Hematopoietic multipotent progenitor cell treated with erythropoietin and hydrocortisone succinate and interleukin-3 and kit ligand, for 15 days (in vitro differentiated cells): ENCODE measurements around the gene DES.
A peak's percentile ranks its signal among the peaks of the same experiment; 100 is the strongest.
"Not testable (repeated sequence)": the region's sequence is repeated elsewhere in the genome, so short reads cannot be mapped to it uniquely, and the experiment has no call there.

Source experiments
- DNase-seq: peaks from one replicate; pipeline ENCODE4 v3.0.0-alpha.2; 2015; ENCODE audit warnings: low spot score

The DES gene

DNA sequence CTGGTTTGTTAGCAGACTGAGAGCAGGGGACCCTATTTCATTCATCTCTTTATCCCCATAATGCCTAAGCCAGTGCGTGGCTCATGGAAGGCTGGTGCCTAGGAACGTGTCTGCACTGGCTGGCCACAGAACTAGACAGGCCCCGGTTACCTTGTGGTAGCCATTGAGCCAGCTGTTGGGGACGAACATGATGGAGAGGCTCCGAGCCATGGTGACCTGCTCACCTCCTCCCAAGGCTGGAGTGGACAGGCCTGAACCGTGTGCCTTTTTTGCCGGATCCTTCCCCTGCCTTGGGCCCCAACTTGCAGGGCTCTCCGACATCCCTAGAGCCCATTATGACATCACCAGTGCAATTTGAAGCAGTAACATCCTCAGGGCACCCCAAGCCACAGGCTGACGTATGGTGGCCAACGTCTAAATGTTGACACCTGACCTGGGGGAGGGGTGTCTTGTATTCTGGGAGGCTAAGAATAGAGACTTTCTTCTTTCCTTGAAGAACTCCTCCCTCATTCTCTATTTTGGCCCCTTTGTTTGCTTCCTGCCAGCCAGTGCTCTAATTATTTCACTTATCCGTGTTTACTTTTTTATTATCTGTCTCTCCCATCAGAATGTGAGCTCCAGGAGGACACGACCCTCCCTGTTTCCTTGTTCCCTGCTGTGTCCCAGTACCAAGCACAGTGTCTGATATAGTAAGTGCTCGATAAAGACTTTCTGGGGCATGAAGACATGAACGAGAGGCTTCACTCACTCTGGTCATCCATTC is 18.3 kb upstream of the DES start:
- no peak for DNase-seq

DNA sequence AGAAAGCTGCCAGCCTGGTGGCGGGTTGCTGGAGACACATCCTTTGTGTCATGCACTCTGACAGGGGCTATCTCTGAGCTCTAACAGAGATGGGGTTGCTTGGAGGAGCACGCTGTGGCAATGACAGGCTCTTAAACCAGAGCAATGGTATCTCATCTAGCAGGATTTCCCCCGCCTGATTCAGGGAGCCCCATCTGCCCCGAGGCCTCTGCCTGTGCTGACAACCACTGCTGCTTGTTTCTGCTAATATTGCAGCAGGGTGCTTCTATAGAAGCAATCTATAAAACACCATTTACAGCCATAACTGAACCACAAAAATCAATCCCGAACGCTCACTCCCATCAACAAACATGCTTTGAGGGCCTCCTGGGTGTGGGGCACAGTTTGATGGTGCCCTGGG is 17.6 kb upstream of the DES start:
- DNase-seq: no peak

- no peak for DNase-seq
These were observed 16.6 kb upstream of the DES start for GRCh38 chr2:219401606-219402005.

DNA sequence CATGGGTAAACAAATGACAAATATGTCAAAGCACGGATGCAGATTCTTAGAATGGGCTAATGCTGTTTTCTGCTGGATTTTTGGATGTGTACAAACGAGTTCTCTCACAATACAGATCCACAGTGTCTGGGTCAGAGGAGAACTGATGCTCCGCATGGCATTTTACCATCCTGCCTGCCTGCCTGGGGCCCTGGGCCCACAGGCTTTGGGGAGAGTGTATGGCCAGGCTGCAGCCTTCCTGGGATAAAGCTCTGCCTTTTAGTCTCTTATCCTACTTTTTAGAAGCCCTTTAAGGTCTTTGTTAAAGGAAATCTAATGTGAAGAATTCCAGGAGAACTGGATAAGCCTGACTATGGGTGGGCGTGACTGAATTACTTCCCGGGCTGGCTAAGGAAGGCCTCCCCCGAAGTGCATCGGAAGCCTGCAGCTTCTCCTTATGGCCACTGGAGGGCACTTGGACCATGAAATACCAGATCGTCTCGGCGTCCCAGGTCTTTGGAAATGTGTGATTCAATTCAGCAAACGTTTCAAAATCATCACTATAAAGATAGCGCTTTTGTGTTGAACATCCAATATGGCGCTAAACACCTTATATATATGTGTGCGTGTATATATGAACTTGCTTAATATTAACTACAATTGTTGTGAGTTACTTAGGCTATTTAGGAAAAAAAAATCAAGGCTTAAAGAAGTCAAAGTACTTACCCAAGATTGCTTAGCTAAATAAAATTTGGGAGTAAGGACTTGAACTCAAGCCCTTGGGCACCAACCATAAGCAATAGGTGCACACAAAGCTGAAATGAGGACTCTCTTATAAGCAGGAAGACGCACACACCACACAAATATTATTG is 15.3 kb upstream of the DES start:
- peak; percentile 60 for DNase-seq

GRCh38 chr2:219403861-219404260 is 14.3 kb upstream of the DES start:
- DNase-seq: no peak

DNA sequence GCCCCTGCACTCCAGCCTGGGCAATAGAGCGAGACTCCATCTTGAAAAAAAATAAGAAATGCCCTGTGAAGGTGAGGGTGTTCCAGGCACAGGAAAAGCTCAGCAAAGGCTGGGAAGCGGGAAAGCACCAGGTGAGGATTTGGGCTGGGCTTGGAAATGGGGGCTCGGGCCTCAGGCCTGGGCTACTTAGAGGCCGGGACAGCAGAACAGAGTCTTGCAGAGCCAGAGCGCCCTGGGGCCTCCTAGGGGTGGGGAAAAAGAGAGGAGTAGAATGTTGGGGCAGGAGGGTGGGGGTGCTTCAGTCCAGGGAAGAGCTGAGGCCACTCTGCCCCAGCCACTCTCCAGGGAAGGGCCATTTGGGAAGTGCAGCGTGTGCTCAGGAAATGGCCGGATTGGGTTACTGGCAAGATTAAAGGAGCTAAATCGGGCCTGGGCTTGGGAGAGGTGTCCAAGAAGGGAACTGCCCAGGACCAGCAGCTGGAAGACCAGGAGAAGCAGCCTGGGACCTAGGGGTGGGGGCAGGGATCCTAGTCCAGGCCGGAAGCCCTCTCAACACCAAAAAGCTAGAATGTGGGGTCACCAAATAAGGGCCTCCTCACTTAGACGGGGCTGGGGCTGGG is 13.8 kb upstream of the DES start:
- no peak for DNase-seq

- DNase-seq: no peak
These were observed 13.2 kb upstream of the DES start for GRCh38 chr2:219404954-219405353.

- DNase-seq: no peak
These were observed 12.7 kb upstream of the DES start for GRCh38 chr2:219405451-219405850.

DNA sequence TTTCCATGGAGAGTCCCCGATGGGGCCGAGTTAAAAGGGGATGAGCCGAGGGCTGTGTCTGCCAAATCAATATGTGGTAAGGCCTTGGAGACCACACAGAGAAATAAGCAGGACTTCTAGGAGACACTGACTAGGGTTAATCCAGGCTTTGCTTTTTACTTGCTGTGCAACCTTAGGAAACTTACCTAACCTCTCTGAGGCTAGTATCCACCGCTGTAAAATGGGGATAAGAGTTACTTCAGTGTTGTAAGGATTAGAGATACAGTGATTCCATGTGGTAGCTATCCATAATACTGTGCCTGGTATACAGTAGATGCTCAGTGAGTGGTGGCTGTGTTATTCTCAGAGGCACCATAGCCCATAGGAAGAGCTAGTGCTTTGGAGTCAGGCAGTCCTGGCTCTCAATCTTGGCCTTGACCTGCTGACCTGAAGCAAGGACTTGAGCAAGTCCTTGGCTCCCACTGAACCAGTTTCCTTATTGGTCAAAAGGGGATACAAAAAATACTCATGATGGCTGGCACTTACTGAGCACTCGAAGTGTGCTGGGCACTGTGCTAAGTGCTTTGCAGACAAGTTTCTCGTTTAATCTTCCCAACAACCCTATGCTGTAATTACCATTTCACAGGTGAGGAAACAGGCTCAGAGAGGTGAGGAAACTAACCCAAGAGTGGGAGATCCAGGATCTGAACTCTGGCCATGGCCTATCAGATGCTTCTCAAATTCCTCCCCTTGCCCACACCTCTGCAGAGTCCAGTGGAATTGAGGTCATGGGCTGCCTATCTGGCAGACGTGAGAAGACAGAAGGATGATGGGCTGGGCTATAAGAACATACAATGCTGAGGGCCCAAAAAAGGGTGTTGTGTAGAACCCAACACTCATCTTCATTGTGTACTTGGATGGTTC is 12.0 kb upstream of the DES start:
- no peak for DNase-seq

DNA sequence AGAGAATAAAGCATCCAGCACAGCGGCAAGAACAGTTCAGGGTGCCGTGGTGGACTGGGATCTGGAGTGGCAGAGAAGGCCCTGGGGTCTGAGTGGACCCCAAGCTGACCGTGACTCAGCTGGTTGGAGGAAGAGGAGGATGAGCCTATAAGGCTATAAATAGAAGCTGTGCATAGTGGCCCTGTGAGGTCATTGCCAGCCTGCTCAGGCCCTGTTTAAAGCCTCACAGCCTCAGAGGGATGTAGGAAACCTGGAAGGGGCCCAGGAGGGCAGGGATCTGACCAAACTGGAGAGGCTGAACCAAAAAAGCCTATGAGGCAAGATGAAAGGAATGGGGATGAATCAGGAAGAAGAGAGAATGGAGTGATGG is 11.3 kb upstream of the DES start:
- no peak for DNase-seq

DNA sequence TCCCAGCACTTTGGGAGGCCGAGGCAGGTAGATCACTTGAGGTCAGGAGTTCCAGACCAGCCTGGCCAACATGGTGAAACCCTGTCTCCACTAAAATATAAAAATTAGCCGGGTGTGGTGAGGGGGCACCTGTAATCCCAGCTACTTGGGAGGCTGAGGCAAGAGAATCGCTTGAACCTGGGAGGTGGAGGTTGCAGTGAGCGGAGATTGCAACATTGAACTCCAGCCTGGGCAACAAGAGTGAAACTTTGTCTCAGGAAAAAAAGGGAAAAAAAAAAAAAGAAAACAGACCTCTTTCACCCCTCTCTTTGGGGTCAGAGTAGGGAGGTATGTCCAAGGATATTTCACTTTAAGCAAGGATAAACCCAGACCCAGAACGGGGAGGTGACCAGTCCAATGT is 10.8 kb upstream of the DES start:
- DNase-seq: not testable (repeated sequence)

DNA sequence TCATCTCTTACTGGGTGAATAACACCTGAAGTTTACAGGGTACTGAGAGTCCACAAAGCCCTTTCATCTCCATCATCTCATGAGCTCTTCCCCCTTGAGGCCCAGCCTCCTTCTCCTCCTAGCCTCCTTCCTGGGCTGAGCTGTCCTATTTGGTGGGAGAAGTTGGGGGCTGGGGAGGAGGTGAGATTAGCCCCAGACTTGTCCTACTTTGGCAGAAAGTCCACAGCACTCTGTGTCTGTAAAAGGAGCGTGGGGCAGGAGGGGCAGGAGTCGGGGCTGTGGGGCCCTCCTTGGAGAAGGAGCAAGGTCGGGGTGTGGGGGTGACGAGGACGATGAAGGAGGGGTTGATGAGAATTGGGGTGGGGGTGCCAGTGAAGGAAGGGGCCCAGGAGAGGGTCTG is 10.0 kb upstream of the DES start:
- DNase-seq: no peak

GRCh38 chr2:219408631-219409030 is 9.5 kb upstream of the DES start:
- no peak for DNase-seq

DNA sequence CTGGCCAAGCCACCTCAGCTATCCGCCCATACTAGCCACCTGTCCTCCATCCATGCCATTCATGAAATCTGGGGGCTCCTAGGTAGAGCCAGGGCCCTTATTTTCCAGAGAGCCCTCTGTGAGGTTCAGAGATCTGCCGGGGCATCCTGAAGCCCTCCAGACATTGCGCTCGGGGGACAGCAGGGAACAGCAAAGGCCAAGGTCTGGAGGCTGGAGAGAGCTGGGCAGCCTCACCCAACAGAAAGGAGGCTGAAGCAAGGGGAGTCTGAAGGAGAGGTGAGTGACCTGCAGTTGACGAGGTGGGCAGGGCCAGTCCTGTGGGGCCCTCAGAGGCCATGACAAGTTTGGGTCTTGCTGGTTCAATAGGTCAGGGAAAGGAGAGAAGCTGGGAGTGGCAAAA is 8.6 kb upstream of the DES start:
- DNase-seq: no peak

GRCh38 chr2:219410390-219410789 is 7.8 kb upstream of the DES start:
- no peak for DNase-seq

DNA sequence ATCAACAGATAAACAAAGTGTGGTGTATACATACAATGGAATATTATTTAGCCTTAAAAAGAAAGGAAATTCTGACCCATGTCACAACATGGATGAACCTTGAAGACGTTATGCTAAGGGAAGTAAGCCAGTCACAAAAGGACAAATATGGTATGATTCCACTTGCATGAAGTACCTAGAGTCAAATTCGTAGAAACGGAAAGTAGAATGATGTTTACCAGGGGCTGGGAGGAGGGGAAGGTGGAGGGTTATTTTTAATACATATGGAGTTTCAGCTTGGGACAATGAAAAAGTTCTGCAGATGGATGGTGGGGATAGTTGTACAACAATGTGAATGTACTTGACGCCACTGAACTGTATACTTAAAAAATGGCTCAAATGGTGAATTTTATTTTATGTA is 3.3 kb upstream of the DES start:
- no peak for DNase-seq

DNA sequence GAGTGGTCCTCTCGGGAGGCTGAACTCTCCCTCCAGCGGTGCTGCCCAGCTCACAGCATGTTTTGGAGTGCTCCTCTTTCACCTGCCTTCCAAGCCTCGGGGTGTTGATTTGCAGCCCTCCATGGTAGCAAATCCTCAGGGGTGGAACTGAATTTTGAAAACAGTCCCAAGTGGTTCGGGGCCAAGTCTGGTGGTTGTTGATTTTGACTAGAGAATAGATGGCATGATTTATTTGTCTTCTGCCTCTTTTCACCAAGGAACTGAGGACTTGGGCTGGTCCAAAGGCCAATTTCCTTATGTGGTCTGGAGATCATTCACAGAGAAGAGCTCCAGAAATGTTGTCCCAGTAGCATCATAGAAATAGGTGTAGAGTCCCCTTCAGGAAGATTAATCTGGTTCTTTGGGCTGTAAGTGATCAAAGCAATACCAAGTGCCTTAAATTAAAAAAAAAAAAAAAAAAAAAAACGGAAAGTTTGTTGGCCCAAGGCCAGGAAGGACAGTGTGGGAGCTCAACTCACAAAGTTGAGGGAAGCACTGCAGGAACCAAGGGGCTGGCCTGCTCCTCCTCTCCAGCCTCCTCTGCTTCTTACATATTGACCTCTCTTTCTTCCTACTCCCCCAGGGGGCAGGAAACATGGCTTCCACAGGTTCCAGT is 2.5 kb upstream of the DES start:
- DNase-seq: no peak

- DNase-seq: no peak
These were observed 2.0 kb upstream of the DES start for GRCh38 chr2:219416235-219416602.

DNA sequence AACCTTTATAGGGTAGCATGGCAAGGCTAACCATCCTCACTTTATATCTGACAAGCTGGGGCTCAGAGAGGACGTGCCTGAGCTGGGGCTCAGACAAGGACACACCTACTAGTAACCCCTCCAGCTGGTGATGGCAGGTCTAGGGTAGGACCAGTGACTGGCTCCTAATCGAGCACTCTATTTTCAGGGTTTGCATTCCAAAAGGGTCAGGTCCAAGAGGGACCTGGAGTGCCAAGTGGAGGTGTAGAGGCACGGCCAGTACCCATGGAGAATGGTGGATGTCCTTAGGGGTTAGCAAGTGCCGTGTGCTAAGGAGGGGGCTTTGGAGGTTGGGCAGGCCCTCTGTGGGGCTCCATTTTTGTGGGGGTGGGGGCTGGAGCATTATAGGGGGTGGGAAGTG is 1.2 kb upstream of the DES start:
- no peak for DNase-seq

- DNase-seq: no peak
These were observed 803 bp upstream of the DES start for GRCh38 chr2:219417374-219417773.

- no peak for DNase-seq
These were observed 791 bp downstream of the DES start for GRCh38 chr2:219419012-219419324.
